HCEC 1CT (cell line): ENCODE results near the gene CCDC196.
A peak's percentile ranks its signal among the peaks of the same experiment; 100 is the strongest.
"Not testable (repeated sequence)": the region's sequence is repeated elsewhere in the genome, so short reads cannot be mapped to it uniquely, and the experiment has no call there.

ENCODE experiments used
- DNase-seq: peaks from one replicate; pipeline ENCODE4 v3.0.0-alpha.2; 2017

Gene CCDC196

GRCh38 chr14:66495218-66496098, 9.3 kb downstream of the CCDC196 start:
- peak; percentile 65 for DNase-seq

- DNase-seq: no peak
Measured at GRCh38 chr14:66496188-66496807, 10.1 kb downstream of the CCDC196 start.

DNA sequence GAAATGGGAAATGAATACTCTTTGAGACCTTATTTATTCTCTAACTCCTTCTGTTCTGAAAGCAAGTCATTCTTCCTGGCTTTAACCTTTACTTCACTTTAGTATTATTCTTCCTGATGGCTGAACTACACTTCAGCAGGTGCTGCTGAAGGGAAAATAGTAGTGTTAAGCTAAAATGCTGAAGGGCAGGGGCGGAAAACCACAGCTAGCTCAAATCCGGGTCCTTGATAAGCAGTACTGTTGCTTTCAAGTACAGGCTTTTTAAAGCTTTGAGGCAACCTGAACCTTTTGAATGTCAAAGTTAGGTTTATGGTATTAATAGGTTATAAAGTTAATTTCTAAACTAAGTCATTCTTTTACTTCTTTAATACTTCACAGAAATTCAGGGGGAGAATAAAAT, 10.7 kb downstream of the CCDC196 start:
- DNase-seq: no peak

GRCh38 chr14:66498311-66498710, 12.1 kb downstream of the CCDC196 start:
- no peak for DNase-seq

- no peak for DNase-seq
Measured at GRCh38 chr14:66501592-66501991, 15.4 kb downstream of the CCDC196 start.

- DNase-seq: not testable (repeated sequence)
Measured at GRCh38 chr14:66502836-66503235, 16.7 kb downstream of the CCDC196 start.

DNA sequence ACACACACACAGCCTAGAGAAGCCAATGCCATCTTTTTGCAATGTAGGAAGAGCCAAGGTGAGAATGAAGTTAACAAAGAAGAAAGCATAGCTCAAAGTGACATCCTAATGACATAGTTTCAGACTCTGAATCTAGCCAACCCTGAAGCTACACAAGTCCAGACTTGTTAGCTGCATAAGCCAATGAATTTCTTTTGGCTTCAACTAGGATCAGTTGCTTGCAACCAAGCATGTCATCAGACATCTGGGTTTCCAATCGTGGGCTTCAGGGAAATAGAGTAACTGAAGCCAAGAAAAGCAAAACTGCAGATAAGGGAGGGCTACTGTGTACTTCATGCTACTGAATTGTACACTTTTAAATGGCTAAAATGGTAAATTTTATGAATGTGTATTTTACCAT, 17.4 kb downstream of the CCDC196 start:
- no peak for DNase-seq

DNA sequence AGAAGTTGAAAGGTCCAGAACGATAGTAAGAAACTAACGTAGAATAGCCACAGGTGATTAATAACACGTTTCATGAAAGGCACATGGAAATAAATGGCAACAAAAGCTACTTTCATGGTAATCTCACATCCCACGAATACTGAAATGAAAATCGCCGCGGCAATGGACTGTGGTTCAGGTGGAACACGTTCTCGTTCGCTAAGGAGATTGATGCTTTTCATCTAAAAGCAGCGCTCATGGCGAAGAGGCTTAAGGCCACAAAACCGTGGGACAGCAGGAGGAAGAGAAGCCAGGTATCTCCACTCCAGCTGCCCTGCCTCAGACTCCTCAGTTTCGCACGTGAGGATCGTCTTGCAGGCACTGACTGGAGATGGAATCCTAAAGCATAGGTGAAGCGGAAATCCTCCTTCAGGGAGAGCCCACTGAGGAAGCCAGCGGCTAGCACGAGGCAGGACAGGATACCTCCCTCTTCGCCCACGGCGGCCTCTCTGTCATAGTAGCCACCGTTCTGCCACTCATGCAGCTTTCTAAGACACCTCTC, 21.1 kb downstream of the CCDC196 start:
- DNase-seq: no peak

DNA sequence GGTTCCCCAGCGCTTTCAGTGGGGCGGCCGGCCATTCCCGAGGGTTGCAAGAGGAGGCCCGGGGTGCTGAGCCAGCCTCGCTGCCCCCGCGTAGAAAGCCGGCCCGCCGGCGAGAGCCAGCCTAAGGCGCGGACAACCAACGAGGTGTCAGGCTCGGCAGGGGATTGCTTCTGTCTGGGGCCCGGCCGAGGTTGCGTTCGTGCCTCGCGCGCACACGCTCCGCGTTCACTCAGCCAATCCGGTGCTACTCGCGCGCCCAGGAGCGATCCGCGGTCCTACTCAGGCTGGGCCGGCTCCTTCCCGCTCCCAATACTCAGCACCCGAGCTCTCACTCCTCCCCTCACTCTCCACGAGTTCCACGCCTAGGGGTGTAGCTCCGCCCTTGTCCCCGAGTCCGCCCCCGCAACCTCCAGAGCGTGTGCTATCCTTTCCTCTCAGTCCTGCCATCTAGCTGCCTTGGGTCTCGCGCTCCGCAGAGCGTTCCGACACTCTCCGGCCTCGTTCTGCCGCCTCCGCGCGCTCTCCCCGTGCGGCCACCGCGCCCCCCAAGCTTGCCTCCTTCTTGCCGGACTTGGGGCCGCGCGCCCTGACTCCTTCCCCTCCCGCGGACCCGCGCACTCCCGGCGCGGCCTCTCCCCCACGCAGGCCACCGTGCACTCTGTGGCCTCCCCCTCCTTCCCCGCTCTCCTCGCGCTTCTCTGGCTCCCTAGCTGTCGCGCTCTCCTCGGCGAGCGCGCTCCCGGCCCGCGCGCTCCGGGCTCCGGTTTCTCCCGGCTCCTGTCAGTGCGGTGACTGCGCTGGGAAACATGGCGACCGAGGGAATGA, 21.8 kb downstream of the CCDC196 start, which contains the start of gene GPHN:
GPHN (plus strand) TSS at position 426 of the 825 bp plus-strand sequence.
- peak; percentile 100 for DNase-seq

GRCh38 chr14:66508547-66508845, 22.3 kb downstream of the CCDC196 start:
- DNase-seq: no peak

DNA sequence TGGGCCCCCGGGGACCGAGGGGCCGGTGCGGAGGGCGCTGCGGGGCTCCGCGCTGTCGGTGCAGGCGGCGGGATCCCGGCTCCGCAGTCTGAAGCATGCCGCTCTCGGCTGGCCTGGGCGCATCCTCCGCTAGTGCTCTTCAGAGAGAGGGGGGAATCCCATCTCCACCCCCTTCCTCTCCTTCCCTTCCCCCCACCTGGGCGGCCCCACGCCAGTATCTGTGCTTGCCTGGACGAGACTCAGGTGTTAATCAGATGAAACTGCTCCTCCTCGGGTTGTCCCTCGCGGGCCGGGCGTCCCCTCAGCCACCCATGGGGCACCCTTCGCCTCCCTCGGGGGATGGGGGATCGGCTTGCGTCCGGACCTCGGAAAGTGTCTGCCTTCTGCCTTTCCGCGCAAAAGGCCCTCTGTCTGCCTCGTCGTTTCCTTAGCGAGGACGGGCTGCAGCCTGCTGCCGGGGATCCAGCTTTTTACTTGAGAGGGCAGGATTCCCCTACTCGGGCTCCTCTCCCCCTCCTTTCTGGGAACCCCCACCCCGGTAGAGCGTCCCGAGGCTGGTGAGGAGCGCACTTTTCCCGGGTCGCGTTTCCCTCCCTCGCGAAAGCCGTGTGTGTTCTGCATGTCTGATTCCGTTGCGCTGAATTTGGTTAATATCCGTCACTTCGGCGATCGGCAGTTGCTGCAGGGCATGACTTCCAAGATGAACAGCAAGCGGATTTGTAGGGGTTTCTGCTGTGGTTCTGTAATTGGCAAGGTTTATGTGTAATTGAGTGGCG, 22.9 kb downstream of the CCDC196 start:
- DNase-seq: peak; percentile 39

DNA sequence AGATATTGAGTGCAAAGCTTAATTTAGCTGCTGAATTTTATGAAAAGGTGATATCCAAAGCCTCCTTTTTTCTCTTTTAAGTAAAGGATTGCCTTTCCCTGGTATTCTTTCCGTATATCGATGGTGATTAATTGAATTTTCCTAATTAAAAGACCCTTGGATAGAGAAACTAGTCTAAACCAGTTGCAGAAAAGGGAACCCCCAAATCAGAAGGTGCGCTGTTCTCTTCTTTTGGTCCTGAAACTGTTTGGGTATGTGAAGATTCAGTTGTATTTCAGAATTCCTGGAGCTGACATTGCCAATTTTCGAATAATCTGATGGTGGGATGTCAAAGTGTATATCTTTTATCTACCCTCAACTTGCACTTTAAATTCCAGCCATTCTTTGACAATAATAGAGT, 23.7 kb downstream of the CCDC196 start:
- DNase-seq: no peak

DNA sequence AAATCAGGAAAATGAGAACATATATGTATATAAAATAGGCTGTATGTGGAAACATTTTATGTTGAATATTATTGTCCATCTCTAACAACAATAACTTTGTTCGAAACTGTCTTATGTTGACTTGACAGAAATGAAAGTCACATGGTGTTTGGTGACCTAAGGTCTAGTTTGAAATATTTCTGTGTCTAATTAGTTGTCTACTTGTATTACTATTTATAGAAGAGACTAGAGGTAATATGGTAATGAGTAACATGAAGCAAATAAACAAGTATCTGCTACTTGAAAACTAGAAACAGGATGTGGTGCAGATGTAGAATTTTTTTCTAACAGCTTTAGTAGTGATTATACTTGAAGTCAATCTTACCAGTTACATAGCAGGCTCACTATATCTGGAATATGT, 25.7 kb downstream of the CCDC196 start:
- peak; percentile 41 for DNase-seq

- DNase-seq: peak; percentile 86
Measured at GRCh38 chr14:66514213-66514612, 28.0 kb downstream of the CCDC196 start.

DNA sequence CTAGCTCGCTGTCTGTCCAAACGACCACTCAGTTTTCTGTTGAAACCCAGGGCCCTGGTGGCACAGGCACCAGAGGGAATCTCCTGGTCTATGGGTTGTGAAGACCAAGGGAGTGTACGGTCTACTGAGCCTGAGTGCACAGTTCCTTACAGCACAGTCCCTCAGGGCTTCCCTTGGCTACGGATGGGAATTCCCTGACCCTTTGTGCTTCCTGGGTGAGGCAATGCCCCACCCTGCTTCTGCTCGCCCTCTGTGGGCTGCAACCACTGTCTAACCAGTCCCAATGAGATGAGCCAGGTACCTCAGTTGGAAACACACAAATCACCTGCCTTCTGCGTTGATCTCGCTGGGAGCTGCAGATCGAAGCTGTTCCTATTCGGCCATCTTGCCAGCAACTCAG, 44.4 kb downstream of the CCDC196 start:
- no peak for DNase-seq

DNA sequence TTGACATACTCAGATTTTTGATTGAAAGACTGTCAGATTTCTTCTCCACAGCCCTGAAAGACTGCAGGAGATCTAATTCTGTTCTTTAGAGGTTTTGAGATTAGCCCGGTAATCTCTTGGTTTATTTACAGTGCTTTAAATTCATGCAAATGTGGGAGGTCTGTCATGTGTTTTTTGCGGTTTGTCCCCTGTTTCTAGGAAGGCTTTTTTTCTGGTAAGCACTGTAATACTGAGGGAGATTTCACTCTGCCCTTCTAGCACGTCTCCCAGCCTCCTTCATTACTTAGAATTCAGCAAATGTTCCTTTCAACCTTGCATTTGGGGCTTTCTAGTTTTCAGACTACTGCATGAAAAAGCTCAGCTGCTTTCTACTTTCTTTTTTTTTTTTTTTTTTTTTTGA, 52.9 kb downstream of the CCDC196 start:
- no peak for DNase-seq

DNA sequence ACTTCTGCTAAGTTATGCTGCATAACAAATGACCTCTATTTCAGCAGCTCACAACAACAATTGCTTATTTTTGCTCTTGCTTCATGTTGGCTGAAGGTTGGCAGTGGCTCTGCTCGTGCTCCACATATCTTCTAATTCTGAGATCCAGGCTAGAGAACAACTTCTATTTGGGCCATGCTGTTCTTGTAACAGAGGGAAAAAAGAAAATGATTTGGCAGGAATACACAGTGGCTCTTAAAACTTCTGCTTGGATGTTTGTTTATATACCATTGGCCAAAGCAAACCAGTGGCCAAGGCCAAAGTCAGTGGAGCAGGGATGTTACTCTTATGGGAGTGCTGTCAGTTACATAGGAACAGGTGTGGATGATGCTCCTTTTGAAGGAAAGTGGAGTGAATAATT, 53.9 kb downstream of the CCDC196 start:
- DNase-seq: no peak

DNA sequence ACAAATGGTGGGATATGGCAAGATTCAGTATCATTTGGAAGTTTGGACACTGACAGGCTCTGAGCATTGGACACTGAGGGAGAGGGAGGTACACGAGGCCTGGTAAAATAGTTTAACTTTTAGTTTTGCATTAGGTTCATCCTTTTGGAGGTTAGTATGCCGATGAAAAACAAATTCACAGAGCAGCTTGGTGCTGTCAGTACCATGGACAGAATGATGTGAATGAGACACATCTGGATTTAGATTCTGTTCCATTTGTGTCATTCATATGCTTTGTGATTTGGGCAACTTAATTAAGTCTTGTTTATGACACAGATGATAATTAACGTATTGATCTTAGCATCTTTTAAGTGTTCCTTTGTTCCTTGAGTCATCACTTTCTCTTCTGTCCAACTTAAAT, 55.5 kb downstream of the CCDC196 start:
- DNase-seq: no peak

DNA sequence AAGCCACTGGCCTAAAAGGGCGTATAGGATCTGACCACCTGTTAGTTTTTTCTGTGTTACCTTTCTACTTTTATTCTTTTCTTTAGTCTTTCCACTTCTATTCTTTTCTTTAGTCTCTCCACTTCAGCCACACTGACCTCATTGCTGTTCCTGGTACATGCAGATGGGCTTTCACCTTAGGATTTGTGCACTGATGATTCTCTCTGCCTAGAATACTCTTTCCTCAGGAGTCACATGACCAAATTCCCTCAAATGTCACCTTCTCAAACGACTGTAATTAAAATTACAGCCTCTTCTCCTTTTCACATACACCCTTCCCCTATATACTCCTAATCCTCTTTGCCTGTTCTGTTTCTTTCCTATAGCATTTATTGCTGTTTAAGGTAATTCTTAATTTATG, 57.8 kb downstream of the CCDC196 start:
- DNase-seq: no peak

GRCh38 chr14:66545191-66545590, 59.0 kb downstream of the CCDC196 start:
- not testable (repeated sequence) for DNase-seq

- DNase-seq: not testable (repeated sequence)
Measured at GRCh38 chr14:66545751-66546150, 59.6 kb downstream of the CCDC196 start.
